Stimulated activated CD8-positive, alpha-beta memory T cell treated with anti-CD3 and anti-CD28 coated beads, Interleukin-7, amount 100 ng/mL, for 1 hour (primary cell): ENCODE data around the gene ADAMTS2.

ENCODE experiments used
- DNase-seq, 2 donors: peaks; one replicate each; pipeline ENCODE4 v3.0.0-alpha.2; 2020; ENCODE audit warnings: low read depth in 2 of 2

The ADAMTS2 gene

GRCh38 chr5:179371681-179372680 is 26.7 kb upstream of the ADAMTS2 start:
- no peak for DNase-seq

- DNase-seq, result no peak
Measured at GRCh38 chr5:179371121-179371510, 25.9 kb upstream of the ADAMTS2 start.

- no peak for DNase-seq
Measured at GRCh38 chr5:179370490-179371120, 25.3 kb upstream of the ADAMTS2 start.

DNA sequence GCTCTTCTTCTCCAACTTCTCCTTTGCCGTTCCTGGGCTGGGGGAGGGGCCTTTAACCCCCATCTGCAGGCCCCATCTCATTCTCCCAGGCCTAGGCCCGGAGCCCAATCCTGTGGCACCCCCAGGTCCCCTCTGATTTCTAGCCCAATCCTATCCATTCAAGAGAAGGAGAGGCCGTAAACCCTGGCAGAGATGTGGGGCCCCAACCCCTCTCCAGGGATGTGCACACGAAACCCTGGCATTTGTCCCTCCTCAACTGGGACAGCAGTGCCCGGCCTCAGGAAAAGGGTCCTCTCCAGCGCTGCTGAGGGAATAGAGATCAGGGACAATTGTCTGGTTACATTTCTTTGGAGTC is 24.2 kb upstream of the ADAMTS2 start:
- DNase-seq, result no peak

DNA sequence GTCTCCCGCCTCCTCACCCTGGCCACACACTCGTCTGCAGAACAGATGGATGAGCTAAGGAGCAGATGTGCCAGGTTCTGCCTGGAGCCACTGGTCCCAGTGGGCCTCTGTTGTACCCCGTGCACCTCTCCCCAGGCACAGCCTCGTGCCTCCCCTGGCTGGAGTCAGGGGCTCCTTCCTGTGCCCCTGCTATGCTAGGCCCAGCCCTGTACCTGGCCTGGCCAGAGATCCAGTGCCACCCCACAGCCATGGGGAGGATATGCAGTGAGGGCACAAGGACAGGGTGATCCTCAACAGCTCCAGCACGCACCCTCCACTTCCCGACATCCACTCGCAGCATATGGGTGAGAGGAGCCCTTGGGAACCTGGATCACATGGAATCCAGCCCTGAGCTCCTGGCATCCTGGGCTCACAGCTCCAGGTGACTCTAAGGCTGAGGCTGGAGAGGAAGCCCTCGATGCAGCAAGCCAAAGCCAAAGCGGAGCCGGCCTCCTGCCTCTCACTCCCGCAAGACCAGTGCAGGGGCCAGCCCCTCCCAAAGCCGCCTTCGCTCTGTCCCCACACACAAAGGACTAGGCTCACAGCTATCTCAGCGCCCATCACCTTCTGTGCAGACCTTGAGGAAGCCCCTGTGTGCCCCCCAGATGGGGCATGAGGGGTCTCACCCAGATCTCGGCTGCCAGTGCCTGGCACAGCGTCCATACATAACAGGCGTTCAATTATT is 23.7 kb upstream of the ADAMTS2 start:
- DNase-seq, result no peak

GRCh38 chr5:179368126-179368805 is 23.0 kb upstream of the ADAMTS2 start:
- no peak for DNase-seq

DNA sequence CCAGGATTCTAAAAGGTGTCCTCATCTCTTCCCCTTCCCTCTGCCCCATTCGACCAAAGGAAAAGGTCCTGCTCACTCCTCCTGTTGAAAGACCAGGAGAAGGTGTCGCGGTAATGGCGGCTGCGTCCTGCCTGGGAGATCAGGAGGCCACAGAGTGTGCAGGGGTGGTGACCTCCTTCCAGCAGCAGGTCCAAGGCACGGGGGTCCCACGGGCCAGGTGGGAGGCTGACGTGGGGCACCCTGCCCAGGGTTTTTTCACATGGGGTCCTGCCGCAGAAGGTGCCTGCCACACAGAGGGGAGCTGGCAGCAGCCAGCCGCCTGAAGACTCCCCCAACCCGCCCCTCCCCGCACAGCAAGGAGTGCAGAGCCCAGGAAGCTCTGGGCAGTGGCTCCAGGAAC is 22.2 kb upstream of the ADAMTS2 start:
- no peak for DNase-seq

GRCh38 chr5:179362355-179362754 is 17.1 kb upstream of the ADAMTS2 start:
- no peak for DNase-seq

GRCh38 chr5:179361037-179361603 is 15.9 kb upstream of the ADAMTS2 start:
- DNase-seq, result no peak

GRCh38 chr5:179357031-179357430 is 11.8 kb upstream of the ADAMTS2 start:
- no peak for DNase-seq

- no peak for DNase-seq
Measured at GRCh38 chr5:179355976-179356974, 11.0 kb upstream of the ADAMTS2 start.

DNA sequence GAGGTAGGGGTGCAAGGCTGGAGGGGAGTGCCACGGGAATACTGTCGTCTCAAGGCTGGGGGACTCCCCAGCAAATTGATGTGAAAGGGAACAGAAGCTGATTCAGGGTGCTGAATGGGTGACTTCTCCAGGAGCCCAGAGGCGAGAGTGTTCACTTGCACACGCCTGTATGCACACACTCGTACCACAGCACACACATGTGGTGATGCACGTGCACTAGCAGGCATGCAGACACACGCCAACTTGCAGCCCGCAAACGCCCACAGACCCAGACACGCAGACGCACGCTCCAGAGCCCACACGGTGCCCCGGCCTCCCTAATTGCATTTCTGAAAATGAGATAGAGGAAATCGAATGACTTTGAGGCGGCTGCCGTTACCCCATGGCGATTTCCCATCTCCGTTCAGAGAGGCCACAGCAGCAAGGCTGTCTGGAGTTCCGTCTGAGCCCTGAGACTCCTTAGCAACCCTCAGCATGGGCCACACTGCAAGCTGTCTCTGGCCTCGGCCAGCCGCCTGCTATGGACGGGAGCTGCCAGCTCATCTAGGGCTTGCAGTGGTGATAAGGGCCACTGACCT is 9.1 kb upstream of the ADAMTS2 start:
- no peak for DNase-seq

DNA sequence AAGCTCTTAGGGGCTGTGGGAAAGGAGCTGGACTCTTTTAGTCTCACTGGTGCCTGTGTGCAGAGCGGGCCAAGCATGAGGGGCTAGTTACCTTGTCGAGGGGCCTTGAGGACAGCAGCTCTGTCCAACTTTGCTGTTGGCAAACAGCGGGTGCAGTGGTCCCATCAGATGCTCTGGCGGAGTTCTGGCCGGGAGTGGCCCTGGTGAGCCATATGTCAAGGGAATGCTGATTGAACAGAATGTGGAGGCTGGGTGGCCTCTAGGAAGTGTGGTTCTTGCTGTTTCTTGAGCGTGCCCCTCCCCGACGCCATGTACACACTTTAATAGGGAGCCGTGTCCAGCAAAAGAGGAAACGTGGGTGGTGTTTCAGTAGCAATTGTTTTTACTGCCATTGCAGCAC is 3.6 kb upstream of the ADAMTS2 start:
- DNase-seq, result no peak

- DNase-seq, result no peak
Measured at GRCh38 chr5:179348011-179348530, 2.8 kb upstream of the ADAMTS2 start.

DNA sequence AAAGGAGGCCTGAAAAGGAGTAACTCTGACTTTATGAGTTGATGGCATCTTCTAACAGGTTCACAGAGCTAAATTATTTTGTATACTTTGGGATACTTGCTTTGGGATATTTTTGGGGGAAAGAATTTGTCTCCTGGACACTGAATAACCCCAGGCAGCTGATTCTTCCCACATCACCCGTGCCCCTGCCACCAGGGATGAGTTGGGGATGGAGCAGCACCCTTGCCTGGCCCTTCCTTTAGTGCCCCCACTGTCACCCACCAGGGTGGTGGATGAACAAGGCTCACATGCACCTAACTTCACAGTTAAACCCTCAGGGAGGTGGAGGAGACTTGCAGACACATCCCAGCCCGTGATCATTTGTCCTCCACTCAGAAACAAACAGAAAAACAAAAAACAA is 2.3 kb upstream of the ADAMTS2 start:
- no peak for DNase-seq

DNA sequence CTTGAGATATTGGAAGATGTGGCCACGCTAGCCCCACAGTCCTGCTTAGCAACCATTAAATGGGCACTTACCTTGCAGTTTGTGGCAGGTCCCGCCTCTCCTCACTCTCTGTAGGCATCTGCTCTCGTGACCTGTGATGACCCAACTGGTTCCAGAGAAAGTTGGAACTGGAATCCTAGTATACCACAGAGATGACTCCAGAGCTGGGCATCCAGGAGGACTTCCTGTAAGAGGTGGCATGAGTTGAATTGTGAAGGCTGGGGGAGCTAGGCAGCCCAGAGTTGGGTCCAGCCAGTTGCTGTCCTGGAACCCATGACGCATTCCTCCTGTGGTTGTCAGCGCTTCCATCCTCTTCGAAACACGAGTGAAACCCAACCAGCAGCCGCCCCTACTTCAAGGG is 1.6 kb upstream of the ADAMTS2 start:
- no peak for DNase-seq

DNA sequence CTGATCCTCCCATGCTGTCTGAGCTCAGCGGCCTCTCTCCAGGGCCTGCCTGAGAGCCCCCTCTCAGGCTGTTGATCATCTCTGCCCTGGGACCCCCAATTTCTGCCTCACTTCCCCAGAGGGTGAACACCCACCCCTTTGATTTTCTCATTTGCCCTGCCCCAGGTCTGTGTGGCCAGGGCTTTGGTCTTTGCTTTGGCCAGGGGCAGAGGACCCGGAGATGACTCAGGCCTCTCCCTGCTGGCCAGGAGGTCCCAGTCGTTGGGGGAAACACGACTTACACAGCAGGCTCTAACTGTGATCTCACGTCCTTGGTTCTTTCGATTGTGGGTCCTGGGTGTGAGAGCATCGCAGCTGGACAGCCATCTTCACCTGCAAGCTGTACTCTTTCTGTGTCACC is 1.1 kb upstream of the ADAMTS2 start:
- no peak for DNase-seq

GRCh38 chr5:179345183-179345432 is 153 bp downstream of the ADAMTS2 start:
- DNase-seq, result no peak

DNA sequence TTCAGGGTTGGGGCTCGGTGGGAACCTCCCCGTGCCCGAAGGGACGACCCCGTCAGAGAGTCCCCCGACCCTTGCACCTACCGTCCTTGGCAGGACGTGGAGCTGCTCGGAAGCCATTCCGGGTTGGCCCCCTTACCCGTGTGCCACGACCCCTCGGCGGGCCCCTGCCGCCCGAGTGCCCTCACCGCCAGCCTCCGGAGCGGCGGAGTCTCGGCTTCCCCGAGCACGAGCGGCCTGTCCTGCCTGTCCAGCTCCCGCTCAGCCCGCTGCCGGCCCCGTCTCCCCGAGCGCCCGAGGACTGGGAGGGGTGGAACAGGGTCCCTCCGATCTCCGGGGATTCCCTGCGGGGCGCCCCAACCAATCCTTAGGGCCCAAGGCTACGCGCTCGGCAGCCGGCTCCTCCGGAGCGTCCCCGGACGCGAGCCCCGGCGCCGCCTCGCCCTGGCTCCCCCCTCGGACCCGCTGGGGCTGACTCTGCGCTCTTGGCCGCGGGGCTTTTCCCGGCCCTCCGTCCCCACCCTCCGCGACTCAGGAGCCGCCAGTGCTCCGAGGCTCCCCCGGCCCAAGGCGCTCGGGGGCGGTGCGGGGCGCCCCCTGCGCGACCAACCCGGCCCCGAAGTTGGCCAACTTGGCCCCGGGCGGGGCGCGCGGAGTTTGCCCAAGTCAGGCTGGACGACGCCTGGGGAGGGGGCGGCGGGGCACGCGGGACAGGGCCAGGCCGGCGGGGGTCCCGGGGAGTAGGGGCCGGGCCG is 654 bp downstream of the ADAMTS2 start:
- DNase-seq, result no peak
